GM23338 (cell line): ENCODE measurements around the gene EFNB2. TPM values are rescaled to one million over a fixed set of nuclear protein-coding genes. Genes with fewer than 3 reads are reported as not detected.
A peak's percentile ranks its signal among the peaks of the same experiment; 100 is the strongest.

Source experiments
- ATAC-seq: fragments of 200-7000 bp; cut with Tn5 transposase; 3 replicates; pipeline ENCODE4 v1.9.1; 2020
- DNase-seq: peaks from one replicate; pipeline ENCODE4 v3.0.0-alpha.2; 2015; ENCODE audit warnings: low spot score
- H2AFZ ChIP-seq: fragments of 200-600 bp; sonication (generic); 2 replicates; pipeline ENCODE4 v1.8.0; 2016; ENCODE audit warnings: antibody characterized with exemption, mild to moderate bottlenecking, moderate library complexity
- H3F3A ChIP-seq: fragments of 200-600 bp; sonication (generic); replicated peaks from 2 replicates; pipeline ENCODE4 v1.8.0; 2017; ENCODE audit warnings: antibody characterized with exemption, mixed run types, low read depth
- H3K27ac ChIP-seq: fragments of 200-600 bp; sonication (generic); 2 replicates; pipeline ENCODE4 v1.6.1; 2016; ENCODE audit warnings: low read depth
- H3K27me3 ChIP-seq: fragments of 200-600 bp; sonication (generic); 2 replicates; pipeline ENCODE4 v1.8.0; 2016; ENCODE audit warnings: mild to moderate bottlenecking, mixed run types, moderate library complexity; ENCODE audit not compliant: insufficient read depth
- H3K36me3 ChIP-seq: fragments of 200-600 bp; sonication (generic); 2 replicates; pipeline ENCODE4 v1.8.0; 2016; ENCODE audit warnings: mild to moderate bottlenecking; ENCODE audit not compliant: insufficient read depth
- H3K4me1 ChIP-seq: fragments of 200-600 bp; sonication (generic); 2 replicates; pipeline ENCODE4 v1.8.0; 2016; ENCODE audit warnings: mild to moderate bottlenecking, moderate library complexity; ENCODE audit not compliant: insufficient read depth
- H3K4me2 ChIP-seq: fragments of 200-600 bp; sonication (generic); 2 replicates; pipeline ENCODE4 v1.7.1; 2017; ENCODE audit warnings: mixed run types
- H3K4me3 ChIP-seq: fragments of 200-600 bp; sonication (generic); 2 replicates; pipeline ENCODE4 v1.6.1; 2016; ENCODE audit warnings: mixed run types
- H3K79me2 ChIP-seq: fragments of 200-600 bp; sonication (generic); replicated peaks from 2 replicates; pipeline ENCODE4 v1.8.0; 2017; ENCODE audit warnings: mild to moderate bottlenecking; ENCODE audit not compliant: insufficient read depth
- H3K9me2 ChIP-seq: fragments of 200-600 bp; sonication (generic); 2 replicates; pipeline ENCODE4 v1.8.0; 2017; ENCODE audit not compliant: insufficient read depth
- H4K20me1 ChIP-seq: fragments of 200-600 bp; sonication (generic); replicated peaks from 2 replicates; pipeline ENCODE4 v1.8.0; 2017; ENCODE audit warnings: mild to moderate bottlenecking; ENCODE audit not compliant: insufficient read depth
- H3K27ac Mint-ChIP-seq: 2 replicates; pipeline ENCODE4 v1.8.0; 2020; ENCODE audit warnings: inconsistent platforms, mild to moderate bottlenecking, moderate library complexity, mixed read lengths
- H3K27me3 Mint-ChIP-seq: 3 replicates; pipeline ENCODE4 v1.8.0; 2022; ENCODE audit warnings: low read depth, mild to moderate bottlenecking, moderate library complexity, mixed read lengths, inconsistent platforms; ENCODE audit not compliant: insufficient read depth, poor library complexity
- H3K36me3 Mint-ChIP-seq: 3 replicates; pipeline ENCODE4 v1.8.0; 2021; ENCODE audit warnings: low read depth, mild to moderate bottlenecking, inconsistent platforms, moderate library complexity, mixed read lengths
- H3K4me1 Mint-ChIP-seq: 3 replicates; pipeline ENCODE4 v1.8.0; 2020; ENCODE audit warnings: mild to moderate bottlenecking, inconsistent platforms, mixed read lengths
- H3K4me3 Mint-ChIP-seq: 3 replicates; pipeline ENCODE4 v1.8.0; 2021; ENCODE audit warnings: moderate library complexity, mild to moderate bottlenecking, inconsistent platforms, mixed read lengths
- H3K9me3 Mint-ChIP-seq: 3 replicates; pipeline ENCODE4 v1.8.0; 2020; ENCODE audit warnings: moderate library complexity, mild to moderate bottlenecking, inconsistent platforms, mixed read lengths
- EZH2 ChIP-seq: fragments of 200-600 bp; sonication (generic); IDR thresholded peaks from one replicate; pipeline ENCODE4 v1.8.0; 2017; ENCODE audit warnings: antibody characterized with exemption, mild to moderate bottlenecking, low read depth; ENCODE audit not compliant: unreplicated experiment
- EZH2phosphoT487 ChIP-seq: fragments of 200-600 bp; sonication (generic); IDR thresholded peaks from one replicate; pipeline ENCODE4 v1.8.1; 2018; ENCODE audit warnings: antibody characterized with exemption; ENCODE audit not compliant: unreplicated experiment
- JUNB ChIP-seq: IDR thresholded peaks from one replicate; pipeline ENCODE4 v1.6.1; 2016; ENCODE audit warnings: antibody characterized with exemption; ENCODE audit not compliant: unreplicated experiment
- NANOG ChIP-seq: IDR thresholded peaks from 2 replicates; pipeline ENCODE4 v1.6.1; 2016; ENCODE audit warnings: antibody characterized with exemption, borderline replicate concordance
- POLR2AphosphoS5 ChIP-seq: IDR thresholded peaks from 2 replicates; pipeline ENCODE4 v1.6.1; 2016; ENCODE audit warnings: antibody characterized with exemption, low read depth
- ZNF331 ChIP-seq: fragments of 250-450 bp; sonication (Bioruptor Pico); IDR thresholded peaks from 2 replicates; pipeline ENCODE4 v1.5.0; 2020; ENCODE audit warnings: low read depth, mild to moderate bottlenecking, moderate library complexity
- long read RNA-seq: library from polyadenylated mRNA; unstranded; transcript quantifications from one replicate; pipeline ENCODE4 v2.0.0, GENCODE V29; 2020; ENCODE audit not compliant: unreplicated experiment
- polyA plus RNA-seq: library from polyadenylated mRNA; unstranded; fragments of >200 nt; fragmentation: Nextera tagmentation; extraction: Ambion mirVana; gene quantifications from 2 replicates; pipeline ENCODE4 v1.2.1, GENCODE V29; 2016
- total RNA-seq: library from RNA; depleted of rRNA; stranded (reverse); fragments of >200 nt; shearing (Covaris generic); gene quantifications from 2 replicates; pipeline ENCODE4 v1.2.3, GENCODE V29; 2014; rRNA removed
- TF ChIP-seq, protein P1 (sequence below), 2 experiments: fragments of 200-600 bp in 1 of 2; sonication (generic) in 1 of 2; conservative IDR thresholded peaks; 2 replicates each; pipeline versions ENCODE4 v1.5.1 to v1.6.1; 2016 to 2017; ENCODE audit warnings: antibody characterized with exemption in 2 of 2, low read depth in 2 of 2, mild to moderate bottlenecking in 2 of 2, moderate library complexity in 1 of 2

Gene EFNB2, protein sequence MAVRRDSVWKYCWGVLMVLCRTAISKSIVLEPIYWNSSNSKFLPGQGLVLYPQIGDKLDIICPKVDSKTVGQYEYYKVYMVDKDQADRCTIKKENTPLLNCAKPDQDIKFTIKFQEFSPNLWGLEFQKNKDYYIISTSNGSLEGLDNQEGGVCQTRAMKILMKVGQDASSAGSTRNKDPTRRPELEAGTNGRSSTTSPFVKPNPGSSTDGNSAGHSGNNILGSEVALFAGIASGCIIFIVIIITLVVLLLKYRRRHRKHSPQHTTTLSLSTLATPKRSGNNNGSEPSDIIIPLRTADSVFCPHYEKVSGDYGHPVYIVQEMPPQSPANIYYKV
- total RNA-seq: 8.3 and 10.9 TPM in 2 replicates
- 5.5 and 5.7 TPM in 2 replicates for polyA plus RNA-seq
- long read RNA-seq: 0 reads

DNA sequence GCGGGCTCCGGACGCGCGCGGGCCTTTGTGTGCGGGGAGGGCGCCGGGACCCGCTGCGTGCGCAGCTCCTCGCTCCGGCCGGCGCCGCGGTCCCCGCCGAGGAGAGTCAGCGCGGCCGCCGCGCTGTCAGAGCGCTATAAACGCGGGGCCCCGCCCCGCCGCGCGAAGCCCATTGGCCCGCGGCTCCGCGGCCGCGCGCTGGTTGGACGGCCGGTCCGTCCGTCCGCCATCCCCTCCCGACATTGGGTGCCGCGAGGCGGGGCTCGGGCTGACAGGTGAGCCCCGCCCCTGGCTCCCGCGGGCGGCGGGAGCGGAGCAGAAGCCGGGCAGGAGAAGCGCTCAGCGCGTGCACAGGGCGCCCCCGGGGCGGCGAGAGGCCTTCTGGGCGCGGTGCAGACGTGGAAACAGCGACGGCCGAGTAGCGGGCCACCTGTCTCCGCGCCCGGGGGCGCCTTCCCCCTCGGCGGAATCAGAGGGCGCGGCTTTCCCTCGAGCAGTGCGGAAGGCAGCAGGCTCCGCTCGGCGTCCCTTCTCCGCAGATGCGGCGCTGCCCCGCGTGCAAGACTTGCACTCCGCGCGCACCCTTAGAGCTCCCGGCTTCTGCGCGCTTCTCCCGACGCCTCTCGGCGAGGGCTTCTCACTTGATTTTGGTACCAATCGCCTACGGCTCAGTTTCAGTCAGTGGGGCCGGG is at the start of gene EFNB2:
Gene EFNB2, minus strand, starts transcription at position 111 of the 692 bp plus-strand sequence. CDS start 698 bp downstream, outside the sequence.
- H4K20me1 ChIP-seq: 0 out of 2 replicates have a peak, but pooled peaks cover 13% of the 10 kb centered on the region
- ATAC-seq (peak; percentile 65), DNase-seq (peak; percentile 91)
- H3K27ac ChIP-seq: no peak within 1 kb of the TSS
- Mint-ChIP-seq H3K36me3 (peaks cover 2% of the 10 kb centered on the region; the same call in 2 of the 3 replicates), H3K4me1 (peaks cover 33% of the 10 kb centered on the region), H3K27ac (no peak within 1 kb of the TSS), H3K9me3 (no peaks in the 10 kb centered on the region; the same call in 2 of the 3 replicates), H3K27me3 (peaks cover 21% of the 10 kb centered on the region), H3K4me3 (peak within 1 kb of the TSS; percentile 85)
- H3K27me3 ChIP-seq: peaks cover 29% of the 10 kb centered on the region
- no peaks in the 10 kb centered on the region for H3F3A ChIP-seq
- TF ChIP-seq, protein P1, sequence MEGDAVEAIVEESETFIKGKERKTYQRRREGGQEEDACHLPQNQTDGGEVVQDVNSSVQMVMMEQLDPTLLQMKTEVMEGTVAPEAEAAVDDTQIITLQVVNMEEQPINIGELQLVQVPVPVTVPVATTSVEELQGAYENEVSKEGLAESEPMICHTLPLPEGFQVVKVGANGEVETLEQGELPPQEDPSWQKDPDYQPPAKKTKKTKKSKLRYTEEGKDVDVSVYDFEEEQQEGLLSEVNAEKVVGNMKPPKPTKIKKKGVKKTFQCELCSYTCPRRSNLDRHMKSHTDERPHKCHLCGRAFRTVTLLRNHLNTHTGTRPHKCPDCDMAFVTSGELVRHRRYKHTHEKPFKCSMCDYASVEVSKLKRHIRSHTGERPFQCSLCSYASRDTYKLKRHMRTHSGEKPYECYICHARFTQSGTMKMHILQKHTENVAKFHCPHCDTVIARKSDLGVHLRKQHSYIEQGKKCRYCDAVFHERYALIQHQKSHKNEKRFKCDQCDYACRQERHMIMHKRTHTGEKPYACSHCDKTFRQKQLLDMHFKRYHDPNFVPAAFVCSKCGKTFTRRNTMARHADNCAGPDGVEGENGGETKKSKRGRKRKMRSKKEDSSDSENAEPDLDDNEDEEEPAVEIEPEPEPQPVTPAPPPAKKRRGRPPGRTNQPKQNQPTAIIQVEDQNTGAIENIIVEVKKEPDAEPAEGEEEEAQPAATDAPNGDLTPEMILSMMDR (conservative IDR thresholded peaks at IDR 0.05; ENCODE audit: low read depth in 2 of 2): peak in 1 of 2 experiments; percentile 36; a peak in 1 of 4 replicates
- TF ChIP-seq NANOG: no peak
- TF ChIP-seq ZNF331 (CRISPR knock-in tag): no peak
- peak; percentile 66 for TF ChIP-seq POLR2AphosphoS5
- peak within 1 kb of the TSS; percentile 58 for H3K4me3 ChIP-seq
- H3K79me2 ChIP-seq: peaks cover 27% of the 10 kb centered on the region
- no peaks in the 10 kb centered on the region for H3K36me3 ChIP-seq
- peak within 1 kb of the TSS; percentile 49 for H2AFZ ChIP-seq
- peak within 1 kb of the TSS; percentile 84 for H3K4me2 ChIP-seq
- H3K9me2 ChIP-seq: no peaks in the 10 kb centered on the region
- H3K4me1 ChIP-seq: peaks cover 35% of the 10 kb centered on the region

DNA sequence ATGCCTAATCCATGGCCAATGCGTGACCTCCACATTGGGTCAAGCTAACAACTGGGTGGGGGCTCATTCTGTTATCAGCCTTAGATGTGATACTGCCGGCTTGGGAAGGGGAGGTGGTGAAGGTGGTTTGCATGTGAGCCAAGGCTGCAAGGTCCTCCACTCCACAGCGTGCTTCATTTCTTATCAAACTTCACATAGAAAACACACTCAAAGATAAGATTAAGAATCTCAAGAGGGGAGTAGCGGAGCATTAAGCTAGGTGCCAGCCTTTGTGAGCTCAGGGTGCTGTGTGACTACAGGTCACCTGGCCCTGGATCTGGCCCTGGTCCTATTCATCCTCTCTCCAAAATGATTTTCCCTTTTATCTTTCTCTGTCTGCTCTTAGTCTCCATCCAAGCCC is 45.8 kb upstream of the EFNB2 start:
- Histone ChIP-seq H3K79me2 (no peaks in the 10 kb centered on the region), H4K20me1 (no peaks in the 10 kb centered on the region), H3K36me3 (no peaks in the 10 kb centered on the region), H2AFZ (no peak overlapping the region), H3F3A (no peaks in the 10 kb centered on the region), H3K4me1 (no peaks in the 10 kb centered on the region), H3K4me2 (no peak overlapping the region), H3K9me2 (0 out of 2 replicates have a peak, but pooled peaks cover 2% of the 10 kb centered on the region), H3K27me3 (no peaks in the 10 kb centered on the region), H3K4me3 (no peak overlapping the region), H3K27ac (no peak overlapping the region)
- Mint-ChIP-seq H3K4me3 (no peak overlapping the region), H3K27ac (no peak overlapping the region), H3K36me3 (peaks cover 15% of the 10 kb centered on the region), H3K27me3 (no peaks in the 10 kb centered on the region), H3K9me3 (peaks cover 26% of the 10 kb centered on the region), H3K4me1 (peaks cover 5% of the 10 kb centered on the region; the same call in 2 of the 3 replicates)
- DNase-seq: no peak
- no peak for ATAC-seq
- TF ChIP-seq JUNB: no peak
- no peak for TF ChIP-seq EZH2phosphoT487
- no peak for TF ChIP-seq NANOG
- TF ChIP-seq EZH2: no peak
